Chondrocyte (in vitro differentiated cells): ENCODE measurements around the gene FOXP1. TPM values are rescaled to one million over a fixed set of nuclear protein-coding genes. Genes with fewer than 3 reads are reported as not detected.

ENCODE experiments used
- DNase-seq: peaks from one replicate; pipeline ENCODE4 v3.0.0; 2021; ENCODE audit warnings: mixed read lengths, low spot score
- H3K27ac Mint-ChIP-seq: one replicate; pipeline ENCODE4 v1.8.0; 2021; ENCODE audit warnings: mild to moderate bottlenecking, moderate library complexity, mixed read lengths; ENCODE audit not compliant: unreplicated experiment
- H3K27me3 Mint-ChIP-seq: 2 replicates; pipeline ENCODE4 v1.8.0; 2021; ENCODE audit warnings: low read depth, mixed read lengths
- H3K36me3 Mint-ChIP-seq: 2 replicates; pipeline ENCODE4 v1.8.0; 2021; ENCODE audit warnings: low read depth, mixed read lengths
- H3K4me1 Mint-ChIP-seq: 2 replicates; pipeline ENCODE4 v1.8.0; 2021; ENCODE audit warnings: low read depth, mild to moderate bottlenecking, mixed read lengths
- H3K4me3 Mint-ChIP-seq: one replicate; pipeline ENCODE4 v1.8.0; 2021; ENCODE audit warnings: mild to moderate bottlenecking, moderate library complexity, mixed read lengths; ENCODE audit not compliant: unreplicated experiment
- H3K9me3 Mint-ChIP-seq: 2 replicates; pipeline ENCODE4 v1.8.0; 2021; ENCODE audit warnings: low read depth, mixed read lengths
- CTCF ChIP-seq: fragments of 200-600 bp; sonication (generic); IDR thresholded peaks from 2 replicates; pipeline ENCODE4 v1.5.0; 2021; ENCODE audit warnings: antibody characterized with exemption, mild to moderate bottlenecking, moderate library complexity
- total RNA-seq: library from RNA; stranded (reverse); gene quantifications from 3 replicates; pipeline ENCODE4 v1.2.1, GENCODE V29; 2021

Gene FOXP1
- total RNA-seq, 1 donor from 2014 or later, result 206 TPM

GRCh38 chr3:71511037-71511436 is 72.5 kb downstream of the FOXP1 start:
- Mint-ChIP-seq H3K4me1 (peaks cover 11% of the 10 kb centered on the region), H3K27ac (no peak overlapping the region), H3K36me3 (peaks cover 5% of the 10 kb centered on the region), H3K27me3 (no peaks in the 10 kb centered on the region), H3K9me3 (no peaks in the 10 kb centered on the region), H3K4me3 (peak overlapping the region; percentile 61)
- no peak for TF ChIP-seq CTCF
- no peak for DNase-seq

GRCh38 chr3:71510510-71510909 is 73.0 kb downstream of the FOXP1 start:
- Mint-ChIP-seq H3K36me3 (peaks cover 7% of the 10 kb centered on the region), H3K27ac (no peak overlapping the region), H3K9me3 (no peaks in the 10 kb centered on the region), H3K4me1 (peaks cover 15% of the 10 kb centered on the region), H3K4me3 (peak overlapping the region; percentile 61), H3K27me3 (no peaks in the 10 kb centered on the region)
- no peak for DNase-seq
- TF ChIP-seq CTCF, result peak; percentile 77

- Mint-ChIP-seq H3K36me3 (peaks cover 9% of the 10 kb centered on the region), H3K4me3 (no peak overlapping the region), H3K9me3 (no peaks in the 10 kb centered on the region), H3K27ac (no peak overlapping the region), H3K4me1 (peaks cover 27% of the 10 kb centered on the region), H3K27me3 (no peaks in the 10 kb centered on the region)
- DNase-seq, result no peak
- no peak for TF ChIP-seq CTCF
Measured at GRCh38 chr3:71509066-71509465, 74.5 kb downstream of the FOXP1 start.

- peaks cover 12% of the 10 kb centered on the region for H3K36me3 Mint-ChIP-seq
- H3K4me1 Mint-ChIP-seq, result peaks cover 52% of the 10 kb centered on the region
- TF ChIP-seq CTCF, result no peak
- peak overlapping the region; percentile 25 for H3K4me3 Mint-ChIP-seq
- peak overlapping the region; percentile 98 for H3K27ac Mint-ChIP-seq
- no peak for DNase-seq
- no peaks in the 10 kb centered on the region for H3K9me3 Mint-ChIP-seq
- H3K27me3 Mint-ChIP-seq, result no peaks in the 10 kb centered on the region
Measured at GRCh38 chr3:71505767-71506350, 77.7 kb downstream of the FOXP1 start.

GRCh38 chr3:71504250-71505036 is 79.1 kb downstream of the FOXP1 start:
- no peaks in the 10 kb centered on the region for H3K9me3 Mint-ChIP-seq
- peak overlapping the region; percentile 43 for H3K4me3 Mint-ChIP-seq
- H3K36me3 Mint-ChIP-seq, result peaks cover 12% of the 10 kb centered on the region
- peak; percentile 16 for TF ChIP-seq CTCF
- H3K27ac Mint-ChIP-seq, result peak overlapping the region; percentile 98
- no peak for DNase-seq
- H3K4me1 Mint-ChIP-seq, result peaks cover 60% of the 10 kb centered on the region
- no peaks in the 10 kb centered on the region for H3K27me3 Mint-ChIP-seq
